ENCODE data around the gene VPS26C. TPM values are rescaled to one million over a fixed set of nuclear protein-coding genes. Genes with fewer than 3 reads are reported as not detected.

The VPS26C gene
- total RNA-seq, 1 experiment from 2014 or later, result 47.4 TPM

- Histone ChIP-seq H3K27me3 (ENCODE audit: control insufficient read depth, insufficient read depth, low read length) (no peaks in the 10 kb centered on the region), H3K9me3 (ENCODE audit: control insufficient read depth, insufficient read depth, low read depth, low read length) (no peaks in the 10 kb centered on the region), H3K4me1 (ENCODE audit: control insufficient read depth, insufficient read depth, low read length) (peaks cover 10% of the 10 kb centered on the region; the same call in 1 of the 2 replicates), H3K36me3 (ENCODE audit: control insufficient read depth, insufficient read depth, low read length) (peaks cover 2% of the 10 kb centered on the region; the same call in 1 of the 2 replicates), H3K27ac (ENCODE audit: low read length) (no peak overlapping the region; the same call in 1 of the 2 replicates), H3K4me3 (ENCODE audit: low read depth in 2 of 2, low read length in 2 of 2) (no peak overlapping the region)
- ChIA-PET CTCF (no interaction called here), POLR2A (no interaction called here)
- ATAC-seq (no peak), DNase-seq (ENCODE audit: low read depth, low spot score) (no peak)
- BruUV-seq (replicated peaks), result no TSS peak
- no peak for TF ChIP-seq TCF7L2 (IDR thresholded peaks at IDR 0.05; ENCODE audit: low read depth, low read length)
- no peak for TF ChIP-seq REST (IDR thresholded peaks at IDR 0.05; ENCODE audit: insufficient read depth in 1 of 2, low read depth in 2 of 2, low read length in 1 of 2)
- TF ChIP-seq POLR2AphosphoS5 (IDR thresholded peaks at IDR 0.05; ENCODE audit: low read depth, low read length), result no peak
- no peak for TF ChIP-seq SIN3A (IDR thresholded peaks at IDR 0.05; ENCODE audit: borderline replicate concordance, insufficient read depth, low read depth, low read length)
- no peak for TF ChIP-seq CTCF (IDR thresholded peaks at IDR 0.05)
- in situ Hi-C loops (cut with HindIII; ENCODE audit: low pct_unique_long_range_greater_than_20kb, low sequenced_read_pairs), result no loop called here
- intact Hi-C loops (cut with micrococcal nuclease; ENCODE audit: unreplicated experiment), result no loop called here
Observed at GRCh38 chr21:37270576-37271365, 3.6 kb upstream of the VPS26C start.

GRCh38 chr21:37269481-37269880 is 2.3 kb upstream of the VPS26C start:
- no peak for ATAC-seq
- Histone ChIP-seq H3K4me3 (ENCODE audit: low read depth in 2 of 2, low read length in 2 of 2) (no peak overlapping the region), H3K36me3 (ENCODE audit: control insufficient read depth, insufficient read depth, low read length) (peaks cover 2% of the 10 kb centered on the region; the same call in 1 of the 2 replicates), H3K27ac (ENCODE audit: low read length) (peak overlapping the region; percentile 57; the same call in 1 of the 2 replicates), H3K27me3 (ENCODE audit: control insufficient read depth, insufficient read depth, low read length) (no peaks in the 10 kb centered on the region), H3K9me3 (ENCODE audit: control insufficient read depth, insufficient read depth, low read depth, low read length) (no peaks in the 10 kb centered on the region), H3K4me1 (ENCODE audit: control insufficient read depth, insufficient read depth, low read length) (peaks cover 19% of the 10 kb centered on the region)
- CTCF ChIA-PET, result no interaction called here
- in situ Hi-C loops (cut with HindIII; ENCODE audit: low pct_unique_long_range_greater_than_20kb, low sequenced_read_pairs) (no loop called here), intact Hi-C loops (cut with micrococcal nuclease; ENCODE audit: unreplicated experiment) (loop anchor here (5.0 kb wide), 1 partner anchor 98 kb away; the partner anchor contains the start of gene DYRK1A)
- no peak for DNase-seq (ENCODE audit: low read depth, low spot score)
- POLR2A ChIA-PET, result no interaction called here
- BruUV-seq (replicated peaks), result no TSS peak
- no peak for TF ChIP-seq POLR2AphosphoS5 (IDR thresholded peaks at IDR 0.05; ENCODE audit: low read depth, low read length)
- TF ChIP-seq SIN3A (IDR thresholded peaks at IDR 0.05; ENCODE audit: borderline replicate concordance, insufficient read depth, low read depth, low read length), result no peak
- no peak for TF ChIP-seq CTCF (IDR thresholded peaks at IDR 0.05)
- TF ChIP-seq TCF7L2 (IDR thresholded peaks at IDR 0.05; ENCODE audit: low read depth, low read length), result no peak
- TF ChIP-seq REST (IDR thresholded peaks at IDR 0.05; ENCODE audit: insufficient read depth in 1 of 2, low read depth in 2 of 2, low read length in 1 of 2), result no peak

Data from Panc1 (cell line).